Body of pancreas (tissue), 4 donors: ENCODE measurements around the gene UGT1A4. TPM values are rescaled to one million over a fixed set of nuclear protein-coding genes. Genes with fewer than 3 reads are reported as not detected.

Source experiments
- ATAC-seq: fragments of 150-250 bp; one replicate; pipeline ENCODE4 v1.9.1; 2016
- DNase-seq, 4 donors: peaks; one replicate each; pipeline ENCODE4 v3.0.0-alpha.2; 2019
- H3K27ac ChIP-seq, 4 donors: fragments of 200-600 bp; sonication (generic); 1 replicate in 3 of 4; 2 replicates in 1 of 4; pipeline versions ENCODE4 v1.5.1 to v1.6.1; 2016 to 2019; ENCODE audit warnings: mild to moderate bottlenecking in 1 of 4, mixed read lengths in 1 of 4, moderate library complexity in 1 of 4
- H3K27me3 ChIP-seq, 2 donors: fragments of 200-600 bp; sonication (generic); one replicate each; pipeline ENCODE4 v1.6.0; 2016; ENCODE audit warnings: mild to moderate bottlenecking in 1 of 2
- H3K36me3 ChIP-seq, 2 donors: fragments of 200-600 bp; sonication (generic); replicated peaks in 1 of 2; 2 replicates each; pipeline ENCODE4 v1.5.1; 2016; ENCODE audit warnings: low read depth in 2 of 2; ENCODE audit not compliant: insufficient read depth in 1 of 2
- H3K4me1 ChIP-seq: fragments of 200-600 bp; sonication (generic); one replicate; pipeline ENCODE4 v1.6.0; 2016
- H3K4me3 ChIP-seq, 2 donors: fragments of 200-600 bp; sonication (generic); 1 replicate in 1 of 2; 2 replicates in 1 of 2; pipeline ENCODE4 v1.5.1; 2016 to 2019
- H3K9me3 ChIP-seq, 3 donors: fragments of 200-600 bp; sonication (generic); 1 replicate in 2 of 3; 2 replicates in 1 of 3; pipeline ENCODE4 v1.5.1; 2016
- CTCF ChIP-seq, 7 experiments: fragments of 450-650 bp in 4 of 7; fragments of 200-600 bp in 3 of 7; sonication (generic) in 3 of 7; IDR thresholded peaks; one replicate each; pipeline ENCODE4 v1.5.1; 2016 to 2019; ENCODE audit warnings: antibody characterized with exemption in 7 of 7
- POLR2A ChIP-seq, 3 donors: fragments of 450-650 bp; IDR thresholded peaks; one replicate each; pipeline ENCODE4 v1.6.1; 2016; ENCODE audit warnings: antibody characterized with exemption in 3 of 3, mild to moderate bottlenecking in 2 of 3
- WGBS, 2 donors: methylation state at CpG; one replicate each; pipeline ENCODE4 v1.1.5; 2017; 5-methylcytosine and 5-hydroxymethylcytosine counted together
- intact Hi-C: fragments of 100-400 bp; cut with DNase I; formaldehyde crosslinking; loops from one replicate; pipeline ENCODE4 v1.15.1; 2023
- total RNA-seq, 2 donors: library from RNA; depleted of rRNA; stranded (reverse); fragments of >200 nt; gene quantifications; one replicate each; pipeline ENCODE4 v1.1.0, GENCODE V29; 2016

Gene UGT1A4
- total RNA-seq, 2 donors from 2014 or later, result 3.3 TPM; not detected in 1

GRCh38 chr2:233798335-233799086 lies 80.0 kb downstream of the UGT1A4 start:
- no peak overlapping the region for H3K4me3 ChIP-seq
- intact Hi-C loops, result no loop called here
- ATAC-seq (no peak), DNase-seq (peak in 1 of 4 donors; percentile 3)
- H3K27me3 ChIP-seq, result no peaks in the 10 kb centered on the region
- 59 to 72% methylated on average over 13 to 14 of the region's 14 CpGs for WGBS, 2 donors
- TF ChIP-seq POLR2A (IDR thresholded peaks at IDR 0.05) (no peak), CTCF (IDR thresholded peaks at IDR 0.05) (no peak)
- H3K9me3 ChIP-seq, result no peaks in the 10 kb centered on the region
- H3K4me1 ChIP-seq, result no peaks in the 10 kb centered on the region
- no peak overlapping the region for H3K27ac ChIP-seq
- no peaks in the 10 kb centered on the region for H3K36me3 ChIP-seq

GRCh38 chr2:233799087-233799665 lies 80.6 kb downstream of the UGT1A4 start:
- Histone ChIP-seq H3K27me3 (no peaks in the 10 kb centered on the region), H3K4me1 (no peaks in the 10 kb centered on the region), H3K9me3 (no peaks in the 10 kb centered on the region), H3K36me3 (no peaks in the 10 kb centered on the region), H3K4me3 (no peak overlapping the region), H3K27ac (no peak overlapping the region)
- no peak for ATAC-seq
- 46 to 51% methylated on average over 7 of the region's 7 CpGs for WGBS, 2 donors
- TF ChIP-seq CTCF (IDR thresholded peaks at IDR 0.05), result no peak
- TF ChIP-seq POLR2A (IDR thresholded peaks at IDR 0.05), result no peak
- intact Hi-C loops, result no loop called here
- no peak for DNase-seq

DNA sequence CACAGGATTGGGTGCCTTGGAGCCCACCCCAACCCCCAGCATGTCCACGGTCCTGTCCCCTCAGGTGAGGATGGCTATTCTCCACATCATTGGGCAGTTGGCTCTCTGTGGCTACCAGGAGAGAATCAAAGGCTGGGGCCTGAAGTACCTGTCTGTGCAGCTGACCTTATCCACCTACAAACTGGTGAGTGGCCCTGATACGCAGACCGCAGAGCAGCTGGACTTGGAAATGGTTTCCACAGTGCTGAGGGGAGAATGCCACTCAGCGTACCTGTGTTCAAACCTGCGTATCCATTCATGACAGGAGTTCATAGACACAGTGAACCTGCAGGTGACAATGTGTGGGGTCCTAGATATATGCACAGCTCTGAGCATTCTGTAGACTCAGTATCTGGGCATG lies 81.2 kb downstream of the UGT1A4 start:
- DNase-seq, result peak in 1 of 4 donors; percentile 3
- no peaks in the 10 kb centered on the region for H3K9me3 ChIP-seq
- H3K4me3 ChIP-seq, result no peak overlapping the region
- H3K36me3 ChIP-seq, result no peaks in the 10 kb centered on the region
- no peak overlapping the region for H3K27ac ChIP-seq
- H3K27me3 ChIP-seq, result no peaks in the 10 kb centered on the region
- no peak for TF ChIP-seq POLR2A (IDR thresholded peaks at IDR 0.05)
- TF ChIP-seq CTCF (IDR thresholded peaks at IDR 0.05), result no peak
- WGBS, 2 donors, result 46 to 65% methylated on average over 2 to 5 of the region's 5 CpGs
- no peak for ATAC-seq
- no peaks in the 10 kb centered on the region for H3K4me1 ChIP-seq
- intact Hi-C loops, result no loop called here

- Histone ChIP-seq H3K27ac (no peak overlapping the region), H3K9me3 (no peaks in the 10 kb centered on the region), H3K4me3 (no peak overlapping the region), H3K27me3 (no peaks in the 10 kb centered on the region), H3K36me3 (no peaks in the 10 kb centered on the region), H3K4me1 (no peaks in the 10 kb centered on the region)
- ATAC-seq, result no peak
- no peak for DNase-seq
- 64 to 70% methylated on average over 7 of the region's 7 CpGs for WGBS, 2 donors
- no peak for TF ChIP-seq CTCF (IDR thresholded peaks at IDR 0.05)
- TF ChIP-seq POLR2A (IDR thresholded peaks at IDR 0.05), result no peak
- intact Hi-C loops, result no loop called here
Measured at GRCh38 chr2:233800208-233800607, 81.7 kb downstream of the UGT1A4 start.
